Fibroblast of lung (primary cell): ENCODE data around the gene SLC6A20. TPM values are rescaled to one million over a fixed set of nuclear protein-coding genes. Genes with fewer than 3 reads are reported as not detected.

Experiments used
- DNase-seq, 2 donors: peaks; one replicate each; pipeline versions ENCODE4 v3.0.0 to v3.0.0-alpha.2; 2010; ENCODE audit warnings: low read depth in 2 of 2
- H2AFZ ChIP-seq: 2 replicates; pipeline ENCODE4 v1.5.1; 2012; ENCODE audit warnings: low read length, control low read depth, inconsistent platforms
- H3K27ac ChIP-seq: 2 replicates; pipeline ENCODE4 v1.5.1; 2011; ENCODE audit warnings: low read length, control low read depth; ENCODE audit not compliant: insufficient read depth
- H3K27me3 ChIP-seq: 2 replicates; pipeline ENCODE4 v1.5.1; 2011; ENCODE audit warnings: mild to moderate bottlenecking, low read length; ENCODE audit not compliant: control insufficient read depth, insufficient read depth
- H3K36me3 ChIP-seq: 2 replicates; pipeline ENCODE4 v1.5.1; 2011; ENCODE audit warnings: low read length; ENCODE audit not compliant: control insufficient read depth, insufficient read depth
- H3K4me1 ChIP-seq: 2 replicates; pipeline ENCODE4 v1.5.1; 2011; ENCODE audit warnings: low read length; ENCODE audit not compliant: control insufficient read depth, insufficient read depth; ENCODE audit errors: extremely low read depth
- H3K4me2 ChIP-seq: 2 replicates; pipeline ENCODE4 v1.5.1; 2011; ENCODE audit warnings: low read length, control low read depth; ENCODE audit not compliant: insufficient read depth; ENCODE audit errors: extremely low read depth
- H3K4me3 ChIP-seq, 4 experiments: fragments of 200-600 bp in 1 of 4; sonication (generic) in 1 of 4; replicated peaks in 1 of 4; 2 replicates each; pipeline ENCODE4 v1.5.1; 2011 to 2016; ENCODE audit warnings: low read length in 4 of 4, low read depth in 3 of 4, mild to moderate bottlenecking in 3 of 4, control low read depth in 2 of 4, inconsistent platforms in 1 of 4, mixed read lengths in 1 of 4; ENCODE audit not compliant: insufficient read depth in 1 of 4; ENCODE audit errors: control extremely low read depth in 1 of 4
- H3K79me2 ChIP-seq: 2 replicates; pipeline ENCODE4 v1.5.1; 2012; ENCODE audit warnings: mild to moderate bottlenecking, low read length, inconsistent platforms; ENCODE audit not compliant: control insufficient read depth, insufficient read depth
- H3K9ac ChIP-seq: 2 replicates; pipeline ENCODE4 v1.5.1; 2011; ENCODE audit warnings: mild to moderate bottlenecking, low read length, control low read depth; ENCODE audit not compliant: insufficient read depth
- H3K9me3 ChIP-seq: 2 replicates; pipeline ENCODE4 v1.5.1; 2012; ENCODE audit warnings: low read depth, low read length; ENCODE audit not compliant: control insufficient read depth, insufficient read depth
- H4K20me1 ChIP-seq: 2 replicates; pipeline ENCODE4 v1.5.1; 2011; ENCODE audit warnings: low read length; ENCODE audit not compliant: control insufficient read depth, insufficient read depth; ENCODE audit errors: extremely low read depth
- EZH2 ChIP-seq: IDR thresholded peaks from 2 replicates; pipeline ENCODE4 v1.5.1; 2012; ENCODE audit warnings: low read length, control low read depth, mild to moderate bottlenecking; ENCODE audit errors: missing control alignments
- polyA plus RNA-seq, 2 donors: library from polyadenylated mRNA; depleted of rRNA in 1 of 2; stranded (reverse) in 1 of 2; unstranded in 1 of 2; fragments of >200 nt; gene quantifications; 2 replicates each; pipeline ENCODE4 v1.2.1, GENCODE V29; 2011 to 2012; ENCODE audit warnings: missing spikeins in 1 of 2
- total RNA-seq: library from RNA; depleted of rRNA; stranded (reverse); fragments of >200 nt; gene quantifications from 2 replicates; pipeline ENCODE4 v1.2.1, GENCODE V29; 2014
- TF ChIP-seq, protein P1 (sequence below), 2 donors: IDR thresholded peaks in 1 of 2; conservative IDR thresholded peaks in 1 of 2; 1 replicate in 1 of 2; 2 replicates in 1 of 2; pipeline ENCODE4 v1.5.1; 2011 to 2012; ENCODE audit warnings: low read length in 2 of 2, control low read depth in 1 of 2, inconsistent platforms in 1 of 2, low read depth in 1 of 2, mild to moderate bottlenecking in 1 of 2

The SLC6A20 gene
- total and polyA plus RNA-seq, 2 donors (not counting 1 experiment from before 2014, with no cell fraction given) = not detected

- no peaks in the 10 kb centered on the region for H3K27me3 ChIP-seq
- no peak overlapping the region for H3K4me2 ChIP-seq
- no peaks in the 10 kb centered on the region for H4K20me1 ChIP-seq
- no peaks in the 10 kb centered on the region for H3K79me2 ChIP-seq
- TF ChIP-seq, protein P1, sequence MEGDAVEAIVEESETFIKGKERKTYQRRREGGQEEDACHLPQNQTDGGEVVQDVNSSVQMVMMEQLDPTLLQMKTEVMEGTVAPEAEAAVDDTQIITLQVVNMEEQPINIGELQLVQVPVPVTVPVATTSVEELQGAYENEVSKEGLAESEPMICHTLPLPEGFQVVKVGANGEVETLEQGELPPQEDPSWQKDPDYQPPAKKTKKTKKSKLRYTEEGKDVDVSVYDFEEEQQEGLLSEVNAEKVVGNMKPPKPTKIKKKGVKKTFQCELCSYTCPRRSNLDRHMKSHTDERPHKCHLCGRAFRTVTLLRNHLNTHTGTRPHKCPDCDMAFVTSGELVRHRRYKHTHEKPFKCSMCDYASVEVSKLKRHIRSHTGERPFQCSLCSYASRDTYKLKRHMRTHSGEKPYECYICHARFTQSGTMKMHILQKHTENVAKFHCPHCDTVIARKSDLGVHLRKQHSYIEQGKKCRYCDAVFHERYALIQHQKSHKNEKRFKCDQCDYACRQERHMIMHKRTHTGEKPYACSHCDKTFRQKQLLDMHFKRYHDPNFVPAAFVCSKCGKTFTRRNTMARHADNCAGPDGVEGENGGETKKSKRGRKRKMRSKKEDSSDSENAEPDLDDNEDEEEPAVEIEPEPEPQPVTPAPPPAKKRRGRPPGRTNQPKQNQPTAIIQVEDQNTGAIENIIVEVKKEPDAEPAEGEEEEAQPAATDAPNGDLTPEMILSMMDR (conservative IDR thresholded peaks at IDR 0.05 in 1 of 2, IDR thresholded peaks at IDR 0.05 in 1 of 2; ENCODE audit: low read depth in 1 of 2, low read length in 2 of 2) = no peak
- TF ChIP-seq EZH2 = no peak
- H3K9ac ChIP-seq = no peak overlapping the region
- H3K4me1 ChIP-seq = no peaks in the 10 kb centered on the region
- H3K36me3 ChIP-seq = no peaks in the 10 kb centered on the region
- no peak overlapping the region for H2AFZ ChIP-seq
- no peaks in the 10 kb centered on the region for H3K9me3 ChIP-seq
- H3K4me3 ChIP-seq = no peak overlapping the region
- no peak overlapping the region for H3K27ac ChIP-seq
- DNase-seq = no peak
These were observed 30.0 kb upstream of the SLC6A20 start for GRCh38 chr3:45826321-45826720.

DNA sequence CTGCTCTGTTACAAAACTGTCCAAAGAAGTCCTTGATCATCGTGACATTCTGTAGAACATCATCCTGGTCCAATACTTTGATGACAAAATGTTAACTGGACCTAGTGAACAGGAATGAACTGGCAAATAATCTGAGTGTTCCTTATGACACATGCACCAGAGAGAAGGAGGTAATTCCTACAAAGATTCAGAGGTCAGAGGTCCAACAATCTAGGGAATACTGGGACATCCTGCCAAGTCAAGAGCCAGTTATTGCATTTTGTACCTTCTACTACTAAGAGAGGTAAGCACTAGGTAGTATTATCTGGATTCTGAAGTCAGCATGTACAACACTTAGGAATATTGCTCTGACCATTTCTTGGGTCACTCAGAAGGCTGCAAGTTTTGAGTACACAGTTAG is 24.8 kb upstream of the SLC6A20 start:
- H3K27ac ChIP-seq = no peak overlapping the region
- peaks cover 14% of the 10 kb centered on the region for H3K4me1 ChIP-seq
- no peak overlapping the region for H3K9ac ChIP-seq
- no peak for DNase-seq
- H3K4me2 ChIP-seq = no peak overlapping the region
- H3K79me2 ChIP-seq = no peaks in the 10 kb centered on the region
- no peak overlapping the region for H3K4me3 ChIP-seq
- no peaks in the 10 kb centered on the region for H3K27me3 ChIP-seq
- peaks cover 1% of the 10 kb centered on the region for H4K20me1 ChIP-seq
- H3K9me3 ChIP-seq = no peaks in the 10 kb centered on the region
- no peak for TF ChIP-seq EZH2
- TF ChIP-seq, protein P1 (conservative IDR thresholded peaks at IDR 0.05 in 1 of 2, IDR thresholded peaks at IDR 0.05 in 1 of 2; ENCODE audit: low read depth in 1 of 2, low read length in 2 of 2) = no peak
- H3K36me3 ChIP-seq = no peaks in the 10 kb centered on the region
- H2AFZ ChIP-seq = no peak overlapping the region

- Histone ChIP-seq H3K4me1 (peaks cover 14% of the 10 kb centered on the region), H2AFZ (no peak overlapping the region), H3K36me3 (no peaks in the 10 kb centered on the region), H4K20me1 (peaks cover 1% of the 10 kb centered on the region), H3K79me2 (no peaks in the 10 kb centered on the region), H3K4me3 (no peak overlapping the region), H3K27me3 (no peaks in the 10 kb centered on the region), H3K9ac (no peak overlapping the region), H3K9me3 (no peaks in the 10 kb centered on the region), H3K4me2 (peak overlapping the region; percentile 20), H3K27ac (no peak overlapping the region)
- TF ChIP-seq, protein P1 (conservative IDR thresholded peaks at IDR 0.05 in 1 of 2, IDR thresholded peaks at IDR 0.05 in 1 of 2; ENCODE audit: low read depth in 1 of 2, low read length in 2 of 2) = no peak
- TF ChIP-seq EZH2 = no peak
- DNase-seq = peak; percentile 18 to 55
These were observed 23.2 kb upstream of the SLC6A20 start for GRCh38 chr3:45819543-45819942.
